BE2C (cell line): ENCODE results near the gene TEKTIP1.
A peak's percentile ranks its signal among the peaks of the same experiment; 100 is the strongest.
"Not testable (repeated sequence)": the region's sequence is repeated elsewhere in the genome, so short reads cannot be mapped to it uniquely, and the experiment has no call there.

Experiments
- DNase-seq: peaks from one replicate; pipeline ENCODE4 v3.0.0-alpha.2; 2020
- H3K27me3 ChIP-seq: fragments of 250-450 bp; sonication (Bioruptor Pico); 2 replicates; pipeline ENCODE4 v1.5.1; 2020; ENCODE audit warnings: mild to moderate bottlenecking
- H3K36me3 ChIP-seq: fragments of 250-450 bp; sonication (Bioruptor Pico); 2 replicates; pipeline ENCODE4 v1.5.1; 2020; ENCODE audit warnings: mild to moderate bottlenecking
- H3K4me1 ChIP-seq: fragments of 250-450 bp; sonication (Bioruptor Pico); 2 replicates; pipeline ENCODE4 v1.5.1; 2020
- H3K4me3 ChIP-seq: 2 replicates; pipeline ENCODE4 v1.5.1; 2011; ENCODE audit warnings: low read depth, low read length
- H3K9me3 ChIP-seq: fragments of 250-450 bp; sonication (Bioruptor Pico); 2 replicates; pipeline ENCODE4 v1.5.1; 2020
- TF ChIP-seq, protein P1 (sequence below): IDR thresholded peaks from 2 replicates; pipeline ENCODE4 v1.5.1; 2012; ENCODE audit warnings: mild to moderate bottlenecking, low read depth, low read length

Gene TEKTIP1

GRCh38 chr19:3524904-3525451 is 14.0 kb upstream of the TEKTIP1 start:
- Histone ChIP-seq H3K27me3 (no peaks in the 10 kb centered on the region), H3K4me1 (peaks cover 12% of the 10 kb centered on the region), H3K36me3 (peaks cover 32% of the 10 kb centered on the region), H3K4me3 (no peak overlapping the region), H3K9me3 (no peaks in the 10 kb centered on the region)
- no peak for DNase-seq
- TF ChIP-seq, protein P1, sequence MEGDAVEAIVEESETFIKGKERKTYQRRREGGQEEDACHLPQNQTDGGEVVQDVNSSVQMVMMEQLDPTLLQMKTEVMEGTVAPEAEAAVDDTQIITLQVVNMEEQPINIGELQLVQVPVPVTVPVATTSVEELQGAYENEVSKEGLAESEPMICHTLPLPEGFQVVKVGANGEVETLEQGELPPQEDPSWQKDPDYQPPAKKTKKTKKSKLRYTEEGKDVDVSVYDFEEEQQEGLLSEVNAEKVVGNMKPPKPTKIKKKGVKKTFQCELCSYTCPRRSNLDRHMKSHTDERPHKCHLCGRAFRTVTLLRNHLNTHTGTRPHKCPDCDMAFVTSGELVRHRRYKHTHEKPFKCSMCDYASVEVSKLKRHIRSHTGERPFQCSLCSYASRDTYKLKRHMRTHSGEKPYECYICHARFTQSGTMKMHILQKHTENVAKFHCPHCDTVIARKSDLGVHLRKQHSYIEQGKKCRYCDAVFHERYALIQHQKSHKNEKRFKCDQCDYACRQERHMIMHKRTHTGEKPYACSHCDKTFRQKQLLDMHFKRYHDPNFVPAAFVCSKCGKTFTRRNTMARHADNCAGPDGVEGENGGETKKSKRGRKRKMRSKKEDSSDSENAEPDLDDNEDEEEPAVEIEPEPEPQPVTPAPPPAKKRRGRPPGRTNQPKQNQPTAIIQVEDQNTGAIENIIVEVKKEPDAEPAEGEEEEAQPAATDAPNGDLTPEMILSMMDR: no peak

GRCh38 chr19:3526507-3527237 is 12.3 kb upstream of the TEKTIP1 start:
- peaks cover 39% of the 10 kb centered on the region for H3K36me3 ChIP-seq
- H3K27me3 ChIP-seq: no peaks in the 10 kb centered on the region
- no peak for DNase-seq
- TF ChIP-seq, protein P1: peak; percentile 30
- H3K4me3 ChIP-seq: no peak overlapping the region
- H3K4me1 ChIP-seq: no peaks in the 10 kb centered on the region
- no peaks in the 10 kb centered on the region for H3K9me3 ChIP-seq

DNA sequence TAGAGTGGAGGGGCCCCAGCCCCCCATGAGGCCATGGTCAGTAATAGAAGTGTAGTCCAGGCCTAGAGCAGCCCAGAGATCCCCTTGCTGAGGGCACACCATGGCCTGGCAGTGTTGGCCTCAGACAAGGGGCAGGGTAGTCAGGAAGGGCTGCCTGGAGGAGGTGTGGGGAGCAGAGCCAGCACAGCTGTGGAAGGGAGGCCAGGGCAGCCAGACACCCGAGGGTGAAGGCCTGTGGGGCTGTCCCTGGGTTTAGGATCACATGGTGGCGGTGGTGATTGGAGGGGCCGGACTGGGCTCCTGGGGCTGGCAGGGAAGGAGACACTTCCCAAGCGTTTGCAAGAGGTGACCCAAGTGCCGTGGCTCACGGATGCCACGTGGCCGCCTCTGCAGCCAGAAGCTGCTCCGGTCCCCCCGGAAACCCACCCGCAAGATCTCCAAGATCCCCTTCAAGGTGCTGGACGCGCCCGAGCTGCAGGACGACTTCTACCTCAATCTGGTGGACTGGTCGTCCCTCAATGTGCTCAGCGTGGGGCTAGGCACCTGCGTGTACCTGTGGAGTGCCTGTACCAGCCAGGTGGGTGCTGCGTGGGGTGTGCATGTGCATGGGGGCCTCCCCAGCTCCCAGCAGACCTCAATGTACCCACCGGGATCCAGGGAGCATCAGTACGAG is 11.6 kb upstream of the TEKTIP1 start:
- TF ChIP-seq, protein P1: no peak
- H3K27me3 ChIP-seq: no peaks in the 10 kb centered on the region
- no peaks in the 10 kb centered on the region for H3K4me1 ChIP-seq
- DNase-seq: no peak
- H3K4me3 ChIP-seq: no peak overlapping the region
- H3K36me3 ChIP-seq: peaks cover 42% of the 10 kb centered on the region
- no peaks in the 10 kb centered on the region for H3K9me3 ChIP-seq

DNA sequence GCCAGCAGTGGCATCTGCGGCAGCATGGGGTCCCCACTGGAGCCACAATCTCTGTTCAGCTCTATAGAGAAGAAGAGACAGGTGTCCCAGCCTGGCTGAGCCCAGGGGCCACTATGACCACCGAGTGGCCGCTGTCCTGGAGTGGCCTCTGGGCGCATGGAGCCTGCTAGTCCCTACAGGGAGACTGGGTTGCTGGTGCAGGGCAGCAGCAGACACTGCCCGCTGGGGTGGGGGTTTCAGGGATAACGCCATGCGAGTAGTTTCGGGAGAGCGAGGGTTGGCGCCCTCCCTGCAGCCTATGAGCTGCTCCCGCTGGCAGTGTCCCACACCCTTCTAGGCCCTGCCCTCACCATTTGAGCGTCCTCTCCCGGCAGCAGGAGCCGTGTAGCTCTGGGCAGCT is 10.9 kb upstream of the TEKTIP1 start:
- H3K27me3 ChIP-seq: no peaks in the 10 kb centered on the region
- H3K36me3 ChIP-seq: peaks cover 47% of the 10 kb centered on the region
- H3K4me1 ChIP-seq: no peaks in the 10 kb centered on the region
- H3K9me3 ChIP-seq: no peaks in the 10 kb centered on the region
- no peak for DNase-seq
- no peak overlapping the region for H3K4me3 ChIP-seq
- TF ChIP-seq, protein P1: no peak

DNA sequence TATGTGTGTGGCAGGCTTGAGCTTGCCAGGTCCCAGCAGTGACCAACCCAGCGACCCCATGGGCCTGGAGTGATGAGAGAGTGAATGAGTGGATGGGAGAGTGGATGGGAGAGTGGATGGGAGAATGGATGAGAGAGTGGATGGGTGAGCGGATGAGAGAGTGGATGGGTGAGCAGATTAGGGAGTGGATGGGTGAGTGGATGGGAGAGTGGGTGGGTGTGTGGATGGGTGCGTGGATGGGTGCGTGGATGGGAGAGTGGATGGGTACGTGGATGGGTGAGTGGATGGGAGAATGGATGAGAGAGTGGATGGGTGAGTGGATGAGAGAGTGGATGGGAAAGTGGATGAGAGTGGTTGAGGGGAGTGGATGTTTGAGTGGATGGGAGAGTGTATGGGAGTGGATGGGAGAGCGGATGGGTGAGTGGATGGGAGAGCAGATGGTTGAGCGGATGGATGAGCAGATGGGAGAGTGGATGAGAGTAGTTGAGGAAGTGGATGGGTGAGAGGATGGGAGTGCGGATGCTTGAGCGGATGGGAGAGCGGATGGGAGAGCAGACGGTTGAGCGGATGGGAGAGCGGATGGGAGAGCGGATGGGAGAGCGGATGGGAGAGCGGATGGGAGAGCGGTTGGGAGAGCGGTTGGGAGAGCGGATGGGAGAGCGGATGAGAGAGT is 10.3 kb upstream of the TEKTIP1 start:
- no peak overlapping the region for H3K4me3 ChIP-seq
- no peaks in the 10 kb centered on the region for H3K9me3 ChIP-seq
- DNase-seq: no peak
- TF ChIP-seq, protein P1: no peak
- no peaks in the 10 kb centered on the region for H3K27me3 ChIP-seq
- no peaks in the 10 kb centered on the region for H3K4me1 ChIP-seq
- peaks cover 46% of the 10 kb centered on the region for H3K36me3 ChIP-seq

DNA sequence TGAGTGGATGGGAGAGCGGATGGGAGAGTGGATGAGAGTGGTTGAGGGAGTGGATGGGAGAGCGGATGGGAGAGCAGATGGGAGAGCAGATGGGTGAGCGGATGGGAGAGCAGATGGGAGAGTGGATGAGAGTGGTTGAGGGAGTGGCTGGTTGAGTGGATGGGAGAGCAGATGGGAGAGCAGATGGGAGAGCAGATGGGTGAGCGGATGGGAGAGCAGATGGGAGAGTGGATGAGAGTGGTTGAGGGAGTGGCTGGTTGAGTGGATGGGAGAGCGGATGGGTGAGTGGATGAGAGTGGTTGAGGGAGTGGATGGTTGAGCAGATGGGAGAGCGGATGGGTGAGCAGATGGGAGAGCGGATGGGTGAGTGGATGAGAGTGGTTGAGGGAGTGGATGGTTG is 9.7 kb upstream of the TEKTIP1 start:
- not testable (repeated sequence) for H3K4me3 ChIP-seq, DNase-seq, H3K9me3 ChIP-seq, H3K27me3 ChIP-seq, H3K4me1 ChIP-seq
- peaks cover 48% of the 10 kb centered on the region for H3K36me3 ChIP-seq
